Central memory CD8-positive, alpha-beta T cell (primary cell): ENCODE data around the gene TEX13D.

Experiments used
- ATAC-seq: fragments of 150-1000 bp; cut with Tn5 transposase; replicated peaks from 2 replicates; pipeline ENCODE4 v1.10.0; 2022; ENCODE audit warnings: mild to moderate bottlenecking, moderate FRiP score, moderate number of reproducible peaks; ENCODE audit not compliant: poor library complexity, severe bottlenecking; ENCODE audit errors: extremely low read depth
- DNase-seq, 2 donors: peaks; one replicate each; pipeline ENCODE4 v3.0.0; 2021; ENCODE audit warnings: low spot score in 2 of 2
- H3K27ac Mint-ChIP-seq: one replicate; pipeline ENCODE4 v1.8.0; 2022; ENCODE audit warnings: low read depth, mild to moderate bottlenecking, moderate library complexity, mixed read lengths
- H3K27me3 Mint-ChIP-seq: one replicate; pipeline ENCODE4 v1.8.0; 2022; ENCODE audit warnings: mixed read lengths
- H3K36me3 Mint-ChIP-seq: one replicate; pipeline ENCODE4 v1.8.0; 2022; ENCODE audit warnings: mild to moderate bottlenecking, moderate library complexity, mixed read lengths; ENCODE audit not compliant: insufficient read depth
- H3K4me1 Mint-ChIP-seq: one replicate; pipeline ENCODE4 v1.8.0; 2022; ENCODE audit warnings: mixed read lengths
- H3K4me3 Mint-ChIP-seq: one replicate; pipeline ENCODE4 v1.8.0; 2022; ENCODE audit warnings: mild to moderate bottlenecking, moderate library complexity, mixed read lengths
- H3K9me3 Mint-ChIP-seq: one replicate; pipeline ENCODE4 v1.8.0; 2022; ENCODE audit warnings: mixed read lengths

TEX13D gene

GRCh38 chrX:124358800-124359383 is 26.4 kb downstream of the TEX13D start:
- ATAC-seq (peak; percentile 54), DNase-seq (no peak)
- Mint-ChIP-seq H3K27ac (peak overlapping the region; percentile 89), H3K9me3 (no peaks in the 10 kb centered on the region), H3K4me3 (peak overlapping the region; percentile 63), H3K36me3 (peaks cover 18% of the 10 kb centered on the region), H3K27me3 (no peaks in the 10 kb centered on the region), H3K4me1 (peaks cover 52% of the 10 kb centered on the region)

GRCh38 chrX:124362072-124362471 is 29.6 kb downstream of the TEX13D start:
- Mint-ChIP-seq H3K4me1 (peaks cover 54% of the 10 kb centered on the region), H3K9me3 (no peaks in the 10 kb centered on the region), H3K4me3 (peak overlapping the region; percentile 63), H3K36me3 (peaks cover 24% of the 10 kb centered on the region), H3K27ac (peak overlapping the region; percentile 92), H3K27me3 (no peaks in the 10 kb centered on the region)
- DNase-seq (no peak), ATAC-seq (peak; percentile 63)

GRCh38 chrX:124362761-124363160 is 30.3 kb downstream of the TEX13D start:
- H3K9me3 Mint-ChIP-seq: no peaks in the 10 kb centered on the region
- no peaks in the 10 kb centered on the region for H3K27me3 Mint-ChIP-seq
- peak overlapping the region; percentile 92 for H3K27ac Mint-ChIP-seq
- no peak for ATAC-seq
- H3K36me3 Mint-ChIP-seq: peaks cover 26% of the 10 kb centered on the region
- DNase-seq: no peak
- peak overlapping the region; percentile 63 for H3K4me3 Mint-ChIP-seq
- H3K4me1 Mint-ChIP-seq: peaks cover 47% of the 10 kb centered on the region

- ATAC-seq: no peak
- Mint-ChIP-seq H3K4me3 (peak overlapping the region; percentile 66), H3K9me3 (no peaks in the 10 kb centered on the region), H3K36me3 (peaks cover 55% of the 10 kb centered on the region), H3K27me3 (no peaks in the 10 kb centered on the region), H3K4me1 (peaks cover 52% of the 10 kb centered on the region), H3K27ac (peak overlapping the region; percentile 45)
- no peak for DNase-seq
Observed at GRCh38 chrX:124369722-124370121, 37.3 kb downstream of the TEX13D start.

- H3K27ac Mint-ChIP-seq: no peak overlapping the region
- no peak for ATAC-seq
Observed at GRCh38 chrX:124373348-124373747, 40.9 kb downstream of the TEX13D start.

GRCh38 chrX:124378643-124379042 is 46.2 kb downstream of the TEX13D start:
- peaks cover 40% of the 10 kb centered on the region for H3K36me3 Mint-ChIP-seq
- no peak overlapping the region for H3K4me3 Mint-ChIP-seq
- H3K9me3 Mint-ChIP-seq: no peaks in the 10 kb centered on the region
- peaks cover 32% of the 10 kb centered on the region for H3K4me1 Mint-ChIP-seq
- H3K27me3 Mint-ChIP-seq: no peaks in the 10 kb centered on the region
- no peak for DNase-seq
- no peak for ATAC-seq
- H3K27ac Mint-ChIP-seq: no peak overlapping the region

More at GRCh38 chrX:124373348-124373747, 40.9 kb downstream of the TEX13D start:
- Mint-ChIP-seq H3K36me3 (peaks cover 44% of the 10 kb centered on the region), H3K4me3 (no peak overlapping the region), H3K27me3 (no peaks in the 10 kb centered on the region), H3K9me3 (no peaks in the 10 kb centered on the region), H3K4me1 (peaks cover 49% of the 10 kb centered on the region)
- no peak for DNase-seq

GRCh38 chrX:124383354-124383753 is 50.9 kb downstream of the TEX13D start:
- H3K27ac Mint-ChIP-seq: no peak overlapping the region
- peaks cover 29% of the 10 kb centered on the region for H3K4me1 Mint-ChIP-seq
- H3K36me3 Mint-ChIP-seq: peaks cover 51% of the 10 kb centered on the region
- no peak overlapping the region for H3K4me3 Mint-ChIP-seq
- no peaks in the 10 kb centered on the region for H3K27me3 Mint-ChIP-seq
- ATAC-seq (no peak), DNase-seq (no peak)
- H3K9me3 Mint-ChIP-seq: no peaks in the 10 kb centered on the region

GRCh38 chrX:124386401-124386800 is 53.9 kb downstream of the TEX13D start:
- Mint-ChIP-seq H3K36me3 (peaks cover 39% of the 10 kb centered on the region), H3K4me3 (no peak overlapping the region), H3K9me3 (no peaks in the 10 kb centered on the region), H3K27me3 (no peaks in the 10 kb centered on the region), H3K4me1 (peaks cover 15% of the 10 kb centered on the region), H3K27ac (peak overlapping the region; percentile 54)
- ATAC-seq (no peak), DNase-seq (no peak)
